Myocyte (in vitro differentiated cells): Measurements from ENCODE around the gene NF1. TPM values are rescaled to one million over a fixed set of nuclear protein-coding genes. Genes with fewer than 3 reads are reported as not detected.
A peak's percentile ranks its signal among the peaks of the same experiment; 100 is the strongest.
"Not testable (repeated sequence)": the region's sequence is repeated elsewhere in the genome, so short reads cannot be mapped to it uniquely, and the experiment has no call there.

ENCODE experiments used
- DNase-seq: peaks from one replicate; pipeline ENCODE4 v3.0.0-alpha.2; 2012; ENCODE audit warnings: low read depth
- total RNA-seq: library from RNA; depleted of rRNA; stranded (reverse); fragments of >200 nt; gene quantifications from 2 replicates; pipeline ENCODE4 v1.2.3, GENCODE V29; 2014

NF1 gene
- total RNA-seq, 1 donor from 2014 or later, result 31.8 TPM

DNA sequence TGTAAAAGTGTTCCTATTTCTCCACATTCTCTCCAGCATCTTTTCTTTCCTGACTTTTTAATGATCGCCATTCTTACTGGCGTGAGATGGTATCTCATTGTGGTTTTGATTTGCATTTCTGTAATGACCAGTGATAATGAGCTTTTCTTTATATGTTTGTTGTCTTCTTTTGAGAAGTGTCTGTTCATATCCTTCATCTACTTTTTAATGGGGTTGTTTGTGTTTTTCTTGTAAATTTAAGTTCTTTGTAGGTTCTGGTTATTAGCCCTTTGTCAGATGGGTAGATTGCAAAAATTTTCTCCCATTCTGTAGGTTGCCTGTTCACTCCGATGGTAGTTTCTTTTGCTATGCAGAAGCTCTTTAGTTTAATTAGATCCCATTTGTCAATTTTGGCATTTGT is 81.4 kb downstream of the NF1 start:
- not testable (repeated sequence) for DNase-seq

DNA sequence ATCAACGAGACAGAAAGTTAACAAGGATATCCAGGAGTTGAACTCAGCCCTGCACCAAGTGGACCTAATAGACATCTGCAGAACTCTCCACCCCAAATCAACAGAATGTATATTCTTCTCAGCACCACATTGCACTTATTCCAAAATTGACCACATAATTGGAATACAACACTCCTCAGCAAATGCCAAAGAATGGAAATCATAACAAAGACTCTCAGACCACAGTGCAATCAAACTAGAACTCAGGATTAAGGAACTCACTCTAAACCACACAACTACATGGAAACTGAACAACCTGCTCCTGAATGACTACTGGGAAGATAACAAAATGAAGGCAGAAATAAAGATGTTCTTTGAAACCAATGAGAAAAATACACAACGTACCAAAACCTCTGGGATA is 84.2 kb downstream of the NF1 start:
- not testable (repeated sequence) for DNase-seq

DNA sequence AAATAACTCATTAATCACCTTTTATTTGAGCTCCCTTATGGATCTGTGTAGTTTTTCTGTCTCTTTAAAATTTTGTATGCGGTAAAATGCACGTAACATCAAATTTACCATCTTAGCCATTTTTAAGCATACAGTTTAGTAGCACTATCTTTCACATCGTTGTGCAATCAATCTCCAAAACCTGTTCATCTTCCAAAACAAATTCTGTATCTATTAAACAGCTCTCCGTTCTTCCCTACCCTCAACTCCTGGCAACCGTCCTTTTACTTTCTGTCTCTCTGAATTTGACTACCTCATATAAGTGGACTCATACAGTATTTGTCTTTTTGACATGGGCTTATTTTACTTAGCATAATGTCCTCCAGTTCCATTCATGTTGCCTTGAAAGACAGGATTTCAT is 100.5 kb downstream of the NF1 start:
- no peak for DNase-seq

DNA sequence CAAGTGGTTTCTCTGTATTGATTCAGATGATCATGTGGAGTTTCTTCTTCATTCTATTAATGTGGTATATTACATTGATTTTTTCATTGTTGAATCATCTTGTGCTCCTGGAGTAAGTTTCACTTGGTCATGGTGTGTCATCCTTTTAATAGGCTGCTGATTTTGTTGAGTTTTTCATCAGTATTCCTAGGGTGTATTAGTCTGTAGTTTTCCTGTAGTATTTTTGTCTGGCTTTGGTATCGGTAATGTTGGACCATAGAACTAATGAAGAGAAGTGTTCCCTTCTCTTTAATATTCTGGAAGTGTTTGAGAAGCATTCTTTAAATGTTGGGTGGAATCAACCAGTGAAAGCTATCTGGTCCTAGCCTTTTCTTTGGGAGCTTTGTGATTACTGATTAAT is 103.2 kb downstream of the NF1 start:
- no peak for DNase-seq

DNA sequence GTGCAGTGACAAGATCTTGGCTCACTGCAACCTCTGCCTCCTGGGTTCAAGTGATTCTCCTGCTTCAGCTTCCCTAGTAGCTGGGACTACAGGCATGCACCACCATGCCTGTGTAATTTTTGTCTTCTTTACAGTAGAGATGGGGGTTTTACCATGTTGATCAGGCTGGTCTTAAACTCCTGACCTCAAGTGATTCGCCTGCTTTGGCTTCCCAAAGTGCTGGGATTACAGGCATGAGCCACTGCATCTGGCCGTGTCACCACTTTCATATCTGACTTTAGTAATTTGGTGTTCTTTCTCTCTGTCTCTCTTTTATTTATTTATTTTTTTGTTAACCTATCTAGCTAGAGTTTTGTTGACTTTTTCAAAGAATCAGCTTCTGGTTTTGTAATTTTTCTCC is 103.9 kb downstream of the NF1 start:
- peak; percentile 13 for DNase-seq

- DNase-seq, result no peak
These were observed 105.5 kb downstream of the NF1 start for GRCh38 chr17:31200287-31200686.

GRCh38 chr17:31202968-31203367 is 108.2 kb downstream of the NF1 start:
- DNase-seq, result peak; percentile 15

DNA sequence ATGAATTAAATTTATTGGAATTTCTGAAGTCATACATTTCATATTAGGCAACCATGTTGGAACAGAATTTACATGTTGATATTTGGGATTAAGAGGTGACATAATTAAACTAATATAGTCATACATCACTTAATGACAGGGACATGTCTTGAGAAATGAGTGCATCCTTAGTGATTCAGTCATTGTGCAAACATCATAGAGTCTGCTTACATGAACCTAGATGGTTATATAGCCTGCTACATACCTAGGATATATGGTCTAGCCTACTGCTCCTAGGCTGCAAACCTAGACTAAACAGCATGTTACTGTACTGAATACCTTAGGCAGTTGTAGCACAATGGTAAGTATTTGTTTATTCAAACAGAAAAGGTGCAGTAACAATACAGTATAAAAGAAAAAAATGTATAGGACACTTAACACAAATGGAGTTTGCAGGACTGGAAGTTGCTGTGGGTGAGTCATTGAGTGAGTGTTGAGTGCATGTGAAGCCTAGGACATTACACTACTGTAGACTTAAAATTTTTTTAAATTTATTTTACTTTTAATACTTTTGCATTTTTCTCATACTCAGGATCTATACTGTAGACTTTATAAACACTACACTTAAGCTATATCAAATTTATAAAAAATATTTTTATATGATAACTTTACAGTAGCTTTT is 116.7 kb downstream of the NF1 start:
- DNase-seq, result no peak

- peak; percentile 61 for DNase-seq
These were observed 121.4 kb downstream of the NF1 start for GRCh38 chr17:31216031-31216751.

DNA sequence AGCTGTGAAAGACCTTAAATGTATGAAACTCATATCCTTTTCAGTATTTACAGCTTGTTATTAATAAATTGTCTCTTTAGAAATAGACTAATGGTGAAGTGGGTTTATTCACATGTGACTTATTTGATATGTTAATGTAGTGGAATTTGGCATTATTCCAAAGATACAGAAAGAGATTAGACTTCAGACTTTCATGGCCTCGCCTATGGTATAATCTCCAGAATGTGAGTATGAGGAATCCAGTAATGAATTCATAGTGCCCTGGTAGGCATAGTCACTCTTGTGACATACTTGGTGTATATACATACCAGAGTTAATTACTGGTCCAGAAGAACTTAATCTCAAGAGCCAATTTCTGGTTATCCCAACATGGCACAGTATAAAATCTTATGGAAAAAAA is 129.6 kb downstream of the NF1 start:
- no peak for DNase-seq

- DNase-seq, result no peak
These were observed 131.1 kb downstream of the NF1 start for GRCh38 chr17:31225831-31226230.

DNA sequence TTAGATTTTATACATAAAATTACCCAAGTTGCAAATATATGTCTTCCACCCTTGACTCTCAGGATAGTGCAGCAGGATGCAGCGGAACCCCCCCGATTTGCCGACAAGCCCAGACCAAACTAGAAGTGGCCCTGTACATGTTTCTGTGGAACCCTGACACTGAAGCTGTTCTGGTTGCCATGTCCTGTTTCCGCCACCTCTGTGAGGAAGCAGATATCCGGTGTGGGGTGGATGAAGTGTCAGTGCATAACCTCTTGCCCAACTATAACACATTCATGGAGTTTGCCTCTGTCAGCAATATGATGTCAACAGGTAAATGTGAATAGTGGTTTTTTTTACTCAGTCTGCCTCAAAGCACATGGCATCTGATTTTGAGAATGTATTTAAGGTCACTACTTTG is 131.6 kb downstream of the NF1 start:
- no peak for DNase-seq

DNA sequence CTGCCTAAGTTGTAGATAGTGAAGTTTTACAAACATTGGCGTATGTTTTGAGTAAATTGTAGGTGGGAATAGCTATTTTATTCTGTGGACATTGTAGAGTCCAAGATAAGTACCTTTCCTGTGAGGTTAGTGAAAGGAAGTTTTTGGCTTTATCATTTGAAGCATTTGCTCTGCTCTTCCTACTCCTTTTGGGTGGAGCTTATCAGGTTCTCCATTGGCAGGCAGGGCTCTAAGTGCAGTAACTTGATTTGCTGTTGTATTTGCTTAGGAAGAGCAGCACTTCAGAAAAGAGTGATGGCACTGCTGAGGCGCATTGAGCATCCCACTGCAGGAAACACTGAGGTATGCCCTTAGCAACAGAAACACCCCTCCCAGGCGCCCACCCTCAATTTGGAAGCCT is 132.2 kb downstream of the NF1 start:
- DNase-seq, result no peak

DNA sequence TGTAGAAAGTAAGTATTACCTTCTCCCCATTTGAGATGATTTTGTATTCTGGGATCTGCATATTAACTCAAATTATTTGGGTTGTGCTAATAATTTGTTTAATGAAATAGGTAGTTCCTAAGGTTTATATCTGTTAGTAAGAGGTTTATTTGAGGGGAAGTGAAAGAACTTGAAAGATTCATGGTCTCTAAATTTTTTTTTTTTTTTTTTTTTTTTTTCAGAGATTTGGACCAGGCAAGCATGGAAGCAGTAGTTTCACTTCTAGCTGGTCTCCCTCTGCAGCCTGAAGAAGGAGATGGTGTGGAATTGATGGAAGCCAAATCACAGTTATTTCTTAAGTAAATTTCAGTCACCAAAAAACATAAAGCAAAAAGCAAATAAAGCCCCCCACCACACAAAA is 137.1 kb downstream of the NF1 start:
- DNase-seq, result no peak

- no peak for DNase-seq
These were observed 140.3 kb downstream of the NF1 start for GRCh38 chr17:31235110-31235509.

- DNase-seq, result no peak
These were observed 141.4 kb downstream of the NF1 start for GRCh38 chr17:31236137-31236536.

- no peak for DNase-seq
These were observed 141.9 kb downstream of the NF1 start for GRCh38 chr17:31236712-31237111.

GRCh38 chr17:31241116-31241515 is 146.3 kb downstream of the NF1 start:
- DNase-seq, result no peak

- no peak for DNase-seq
These were observed 154.4 kb downstream of the NF1 start for GRCh38 chr17:31248986-31249834.

DNA sequence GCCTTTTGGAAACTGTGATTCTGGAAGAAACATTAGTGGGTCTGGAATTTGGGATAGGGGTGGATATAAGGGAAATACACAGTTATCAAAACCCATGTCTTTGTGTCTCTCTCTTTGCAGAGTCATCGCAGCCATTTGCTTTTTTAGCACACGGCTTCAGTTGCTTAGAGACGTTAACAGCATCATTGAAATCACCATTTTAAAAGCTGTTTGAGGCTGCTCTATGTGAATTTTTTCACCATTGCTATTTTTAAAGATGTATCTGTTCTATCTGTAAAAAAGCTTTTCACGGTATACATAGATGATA is 155.0 kb downstream of the NF1 start:
- no peak for DNase-seq

- DNase-seq, result no peak
These were observed 155.5 kb downstream of the NF1 start for GRCh38 chr17:31250229-31250628.
